ENCODE results near the gene DUS2. TPM values are rescaled to one million over a fixed set of nuclear protein-coding genes. Genes with fewer than 3 reads are reported as not detected.

DUS2 gene
- total RNA-seq, 1 experiment from 2014 or later, result 23.7 TPM

DNA sequence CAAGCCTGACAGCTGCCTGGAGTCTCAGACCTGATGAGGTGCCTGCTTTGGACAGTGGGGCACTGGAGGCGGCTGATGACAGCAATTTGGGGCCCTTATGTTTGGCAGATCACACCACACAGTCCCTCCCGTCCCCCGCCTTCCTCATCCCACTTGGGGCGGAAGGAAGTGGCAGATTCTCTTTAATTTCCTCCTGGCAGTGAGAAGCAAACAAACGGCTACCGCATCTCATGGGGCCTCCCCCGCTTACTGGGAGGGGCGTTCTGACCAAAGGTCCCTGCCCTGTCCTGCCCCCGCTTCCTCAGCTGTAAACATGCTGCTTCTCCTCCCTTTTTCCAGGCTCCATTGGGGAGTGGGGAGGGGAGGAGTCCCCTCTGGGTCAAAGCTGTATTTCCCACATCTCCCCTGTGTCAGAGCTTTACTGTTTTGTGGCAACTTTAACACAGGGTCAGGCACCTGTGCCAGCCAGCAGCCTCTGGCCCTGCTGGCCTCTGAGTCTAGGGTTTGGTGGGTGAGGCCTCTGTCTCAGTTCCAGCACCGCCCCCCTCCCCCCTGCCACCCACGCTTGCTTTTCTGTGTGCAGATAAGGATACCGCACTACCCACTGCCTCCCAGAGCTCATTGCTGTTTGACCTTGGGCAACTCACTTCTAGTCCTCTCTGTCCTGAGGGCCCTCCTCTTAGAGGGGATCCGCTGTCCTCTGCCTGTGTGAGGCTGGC lies 56.7 kb downstream of the DUS2 start:
- Histone ChIP-seq H3K4me2 (ENCODE audit: low read depth, low read length, poor library complexity, severe bottlenecking) (no peak overlapping the region), H2AFZ (ENCODE audit: low read length) (no peak overlapping the region)

DNA sequence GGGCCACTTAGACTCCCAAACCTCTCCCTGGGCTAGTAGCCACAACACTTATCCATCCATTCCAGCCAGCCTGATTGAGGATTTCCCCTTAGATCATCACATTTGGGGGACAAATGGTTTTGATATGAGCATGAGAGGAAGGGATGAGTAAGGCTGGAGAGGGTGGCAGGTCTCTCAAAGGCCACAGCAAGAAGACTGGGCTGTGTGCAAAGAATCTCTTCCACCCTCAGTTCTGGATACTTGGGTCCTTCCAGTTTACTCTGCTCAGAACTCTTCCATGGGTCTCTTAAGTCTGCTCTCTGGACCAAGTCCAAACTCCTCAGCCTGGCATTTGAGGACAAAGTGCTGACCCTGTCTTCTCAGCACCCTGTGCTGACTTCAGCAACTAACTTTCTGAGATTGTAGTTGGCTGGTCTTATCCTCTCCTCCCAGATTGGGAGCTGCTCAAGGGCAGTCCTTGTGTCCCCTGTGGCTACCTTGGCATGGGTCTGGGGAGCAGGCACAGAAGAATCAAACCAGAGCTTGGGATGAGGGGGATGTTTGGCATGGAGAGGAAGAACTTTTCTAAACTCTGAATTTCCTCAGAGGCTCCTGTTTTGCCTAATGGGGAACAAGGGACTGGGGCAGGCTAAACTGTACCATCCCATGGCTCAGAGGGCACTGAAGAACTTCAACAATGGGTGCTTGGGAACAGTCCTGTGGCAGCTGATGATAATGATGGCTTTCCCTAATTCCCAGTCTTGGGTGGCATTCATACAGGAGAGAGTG lies 59.0 kb downstream of the DUS2 start:
- no peak overlapping the region for H2AFZ ChIP-seq (ENCODE audit: low read length)
- H3K4me2 ChIP-seq (ENCODE audit: low read depth, low read length, poor library complexity, severe bottlenecking), result no peak overlapping the region
- H3K79me2 ChIP-seq (ENCODE audit: low read length), result peaks cover 15% of the 10 kb centered on the region
- H3K27ac ChIP-seq (ENCODE audit: low read length), result peak overlapping the region; percentile 93
- H3K36me3 ChIP-seq (ENCODE audit: insufficient read depth, low read length), result 0 out of 2 replicates have a peak, but pooled peaks cover 3% of the 10 kb centered on the region
- H3K9me3 ChIP-seq (ENCODE audit: low read length), result no peaks in the 10 kb centered on the region
- H4K20me1 ChIP-seq (ENCODE audit: insufficient read depth, low read depth, low read length), result peaks cover 6% of the 10 kb centered on the region
- no peaks in the 10 kb centered on the region for H3K9me2 ChIP-seq (replicated peaks; ENCODE audit: insufficient read depth, low read length)
- peaks cover 59% of the 10 kb centered on the region for H3K4me1 ChIP-seq (ENCODE audit: low read length)
- no peaks in the 10 kb centered on the region for H3K27me3 ChIP-seq (ENCODE audit: low read length)
- H3K4me3 ChIP-seq (ENCODE audit: low read length), result no peak overlapping the region
- peak overlapping the region; percentile 96 for H3K9ac ChIP-seq (ENCODE audit: low read length)
- no peak for DNase-seq

More for the DNA sequence above, 56.7 kb downstream of the DUS2 start:
- Histone ChIP-seq H3K9ac (ENCODE audit: low read length) (peak overlapping the region; percentile 46), H3K4me1 (ENCODE audit: low read length) (peaks cover 65% of the 10 kb centered on the region), H3K27me3 (ENCODE audit: low read length) (no peaks in the 10 kb centered on the region), H3K9me2 (replicated peaks; ENCODE audit: insufficient read depth, low read length) (no peaks in the 10 kb centered on the region), H3K4me3 (ENCODE audit: low read length) (no peak overlapping the region), H3K9me3 (ENCODE audit: low read length) (no peaks in the 10 kb centered on the region), H3K36me3 (ENCODE audit: insufficient read depth, low read length) (peaks cover 17% of the 10 kb centered on the region), H3K27ac (ENCODE audit: low read length) (peak overlapping the region; percentile 79), H4K20me1 (ENCODE audit: insufficient read depth, low read depth, low read length) (no peaks in the 10 kb centered on the region), H3K79me2 (ENCODE audit: low read length) (no peaks in the 10 kb centered on the region)
- no peak for DNase-seq

DNA sequence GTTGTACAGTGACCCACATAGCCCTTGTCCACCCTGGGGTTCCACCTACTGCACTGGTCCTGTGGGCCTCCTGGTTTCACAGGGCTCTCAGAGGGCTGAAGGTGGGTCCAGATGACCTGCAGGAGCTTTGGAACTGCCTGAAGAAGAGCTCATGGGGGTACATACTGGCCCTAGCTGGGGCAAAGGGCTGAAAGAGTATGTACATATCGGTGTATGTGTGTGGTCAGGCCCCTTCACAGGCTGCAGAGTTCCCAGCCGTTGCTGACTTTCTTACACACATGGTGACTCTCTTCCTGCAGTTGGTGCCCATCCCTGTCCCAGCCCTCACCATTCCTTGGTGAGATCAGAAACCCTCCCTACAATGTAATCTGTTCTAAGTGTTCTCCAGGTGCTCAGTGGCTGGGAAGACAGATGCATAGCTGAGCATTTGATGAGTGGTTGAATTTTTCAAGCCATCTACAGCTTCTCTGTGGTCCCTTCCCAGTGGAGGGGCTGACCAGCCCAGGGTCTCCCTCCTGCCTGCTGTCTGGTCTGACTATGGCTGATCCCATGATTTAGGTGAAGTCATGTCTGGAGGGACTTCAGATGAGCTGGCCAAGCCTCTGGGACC lies 59.6 kb downstream of the DUS2 start:
- Histone ChIP-seq H3K79me2 (ENCODE audit: low read length) (peaks cover 22% of the 10 kb centered on the region), H3K4me1 (ENCODE audit: low read length) (peaks cover 66% of the 10 kb centered on the region), H3K9ac (ENCODE audit: low read length) (peak overlapping the region; percentile 96), H3K4me2 (ENCODE audit: low read depth, low read length, poor library complexity, severe bottlenecking) (no peak overlapping the region), H3K9me2 (replicated peaks; ENCODE audit: insufficient read depth, low read length) (no peaks in the 10 kb centered on the region), H3K27ac (ENCODE audit: low read length) (peak overlapping the region; percentile 93), H3K27me3 (ENCODE audit: low read length) (no peaks in the 10 kb centered on the region), H4K20me1 (ENCODE audit: insufficient read depth, low read depth, low read length) (peaks cover 7% of the 10 kb centered on the region), H3K36me3 (ENCODE audit: insufficient read depth, low read length) (0 out of 2 replicates have a peak, but pooled peaks cover 3% of the 10 kb centered on the region), H3K4me3 (ENCODE audit: low read length) (no peak overlapping the region), H2AFZ (ENCODE audit: low read length) (no peak overlapping the region), H3K9me3 (ENCODE audit: low read length) (no peaks in the 10 kb centered on the region)
- no peak for DNase-seq

DNA sequence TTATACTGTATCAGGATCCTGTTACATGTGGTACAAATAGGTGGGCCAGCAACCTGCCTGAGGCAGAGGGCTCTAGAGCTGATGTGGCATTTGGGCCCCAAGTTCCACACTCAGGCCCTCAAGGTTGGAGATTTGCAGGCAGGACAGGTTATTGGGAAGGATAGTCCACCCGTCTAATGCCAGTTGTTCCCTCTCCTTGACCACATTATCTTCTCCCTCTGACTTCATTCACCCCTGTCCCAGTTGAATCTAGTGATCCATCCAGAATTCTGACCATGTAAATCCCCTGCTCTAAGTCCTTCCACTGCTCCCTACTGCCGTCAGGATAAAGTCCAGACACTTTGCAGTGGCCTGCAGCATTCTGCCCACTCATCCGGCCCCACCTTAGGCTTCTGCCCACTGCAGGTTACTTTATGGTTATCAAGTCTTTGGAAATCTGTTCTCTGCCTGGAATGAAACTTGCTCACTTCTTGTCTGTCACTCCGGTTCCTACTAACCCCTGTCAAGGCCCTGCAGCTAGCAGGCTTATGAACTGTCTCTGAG lies 60.2 kb downstream of the DUS2 start:
- peaks cover 7% of the 10 kb centered on the region for H4K20me1 ChIP-seq (ENCODE audit: insufficient read depth, low read depth, low read length)
- peak overlapping the region; percentile 96 for H3K9ac ChIP-seq (ENCODE audit: low read length)
- 0 out of 2 replicates have a peak, but pooled peaks cover 3% of the 10 kb centered on the region for H3K36me3 ChIP-seq (ENCODE audit: insufficient read depth, low read length)
- H3K4me3 ChIP-seq (ENCODE audit: low read length), result no peak overlapping the region
- H3K4me1 ChIP-seq (ENCODE audit: low read length), result peaks cover 67% of the 10 kb centered on the region
- H3K4me2 ChIP-seq (ENCODE audit: low read depth, low read length, poor library complexity, severe bottlenecking), result no peak overlapping the region
- peaks cover 26% of the 10 kb centered on the region for H3K79me2 ChIP-seq (ENCODE audit: low read length)
- H3K27ac ChIP-seq (ENCODE audit: low read length), result peak overlapping the region; percentile 93
- no peaks in the 10 kb centered on the region for H3K27me3 ChIP-seq (ENCODE audit: low read length)
- no peaks in the 10 kb centered on the region for H3K9me3 ChIP-seq (ENCODE audit: low read length)
- no peak for DNase-seq
- H3K9me2 ChIP-seq (replicated peaks; ENCODE audit: insufficient read depth, low read length), result no peaks in the 10 kb centered on the region
- no peak overlapping the region for H2AFZ ChIP-seq (ENCODE audit: low read length)

DNA sequence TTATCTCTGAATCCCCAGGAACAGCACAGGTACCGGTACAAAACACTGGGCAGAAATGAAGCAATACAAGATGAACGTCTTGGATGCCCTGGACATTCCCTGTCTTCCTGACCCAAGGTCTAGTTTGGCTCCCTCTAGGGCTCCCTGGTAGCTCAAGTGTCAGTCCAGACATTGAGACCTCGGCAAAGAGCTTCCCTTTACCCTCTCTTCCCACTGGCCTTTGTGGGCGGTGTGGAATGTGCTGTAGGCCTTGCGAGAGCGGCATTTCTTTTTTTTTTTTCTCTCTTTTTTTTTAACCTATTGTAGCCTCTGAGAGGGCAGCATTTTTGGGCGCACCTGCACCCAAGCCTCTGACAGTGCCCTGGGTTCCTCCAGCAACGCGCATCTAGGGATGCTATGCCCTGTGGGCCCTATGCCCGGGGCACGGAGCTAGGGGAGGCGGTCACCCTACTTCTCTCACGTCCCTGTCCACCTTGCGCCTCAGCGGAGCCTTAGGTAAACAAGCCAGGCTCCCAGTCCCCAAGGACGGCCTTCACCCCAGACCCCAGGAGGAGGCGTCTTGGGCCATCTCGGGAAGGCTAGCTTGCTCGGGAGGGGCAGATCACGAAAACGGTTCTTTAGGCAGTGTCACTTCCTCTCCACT lies 60.9 kb downstream of the DUS2 start:
- H3K9me3 ChIP-seq (ENCODE audit: low read length), result no peaks in the 10 kb centered on the region
- H3K4me2 ChIP-seq (ENCODE audit: low read depth, low read length, poor library complexity, severe bottlenecking), result peak overlapping the region; percentile 94
- peak overlapping the region; percentile 96 for H3K9ac ChIP-seq (ENCODE audit: low read length)

DNA sequence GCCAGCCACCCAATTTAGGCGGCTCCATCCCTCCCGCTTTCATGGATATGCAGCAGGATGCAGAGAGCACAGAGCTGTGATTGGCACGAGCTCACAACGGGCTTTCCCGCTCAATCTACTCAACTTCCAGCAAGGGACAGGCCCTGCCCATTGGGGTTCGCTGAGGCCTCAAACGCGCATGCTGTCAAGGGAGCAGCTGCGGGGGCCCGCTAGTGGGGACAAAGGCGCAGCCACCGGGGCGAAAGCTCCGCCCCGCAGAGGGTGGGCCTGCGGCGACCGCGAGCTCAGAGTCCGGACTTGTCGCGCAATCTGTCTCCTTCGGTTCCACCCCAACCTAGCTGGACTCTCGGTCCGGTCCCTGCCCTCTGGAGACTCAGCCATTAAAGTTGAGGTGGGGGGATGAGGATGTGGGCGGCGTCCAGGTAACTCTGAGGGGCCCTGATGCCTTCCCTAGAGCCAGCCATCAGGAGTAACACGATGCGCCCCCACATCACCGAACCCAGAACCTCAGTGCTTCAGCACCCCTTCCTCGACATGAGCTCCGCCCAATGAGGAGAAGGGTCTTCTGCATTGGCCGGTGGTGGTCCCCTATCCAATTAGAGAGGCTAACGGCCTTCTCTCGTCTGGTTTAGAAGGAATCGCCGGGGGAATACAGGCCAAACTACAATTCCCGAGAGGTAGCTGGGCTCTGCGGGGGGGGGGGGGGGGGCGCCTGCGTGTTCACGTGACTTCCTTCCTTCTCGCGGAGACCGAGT lies 61.6 kb downstream of the DUS2 start:
- DNase-seq, result peak; percentile 96
- peak overlapping the region; percentile 94 for H3K4me2 ChIP-seq (ENCODE audit: low read depth, low read length, poor library complexity, severe bottlenecking)
- peak overlapping the region; percentile 90; the same call in 1 of the 2 replicates for H2AFZ ChIP-seq (ENCODE audit: low read length)
- no peaks in the 10 kb centered on the region for H3K9me2 ChIP-seq (replicated peaks; ENCODE audit: insufficient read depth, low read length)
- peak overlapping the region; percentile 96 for H3K9ac ChIP-seq (ENCODE audit: low read length)
- H3K27ac ChIP-seq (ENCODE audit: low read length), result peak overlapping the region; percentile 93
- H3K4me3 ChIP-seq (ENCODE audit: low read length), result peak overlapping the region; percentile 78
- H3K27me3 ChIP-seq (ENCODE audit: low read length), result no peaks in the 10 kb centered on the region
- no peaks in the 10 kb centered on the region for H3K36me3 ChIP-seq (ENCODE audit: insufficient read depth, low read length)
- peaks cover 14% of the 10 kb centered on the region for H4K20me1 ChIP-seq (ENCODE audit: insufficient read depth, low read depth, low read length)
- H3K4me1 ChIP-seq (ENCODE audit: low read length), result peaks cover 69% of the 10 kb centered on the region
- no peaks in the 10 kb centered on the region for H3K9me3 ChIP-seq (ENCODE audit: low read length)
- H3K79me2 ChIP-seq (ENCODE audit: low read length), result peaks cover 40% of the 10 kb centered on the region

More for the DNA sequence above, 60.9 kb downstream of the DUS2 start:
- peaks cover 69% of the 10 kb centered on the region for H3K4me1 ChIP-seq (ENCODE audit: low read length)
- no peak for DNase-seq
- H4K20me1 ChIP-seq (ENCODE audit: insufficient read depth, low read depth, low read length), result peaks cover 10% of the 10 kb centered on the region
- H3K36me3 ChIP-seq (ENCODE audit: insufficient read depth, low read length), result 0 out of 2 replicates have a peak, but pooled peaks cover 2% of the 10 kb centered on the region
- H2AFZ ChIP-seq (ENCODE audit: low read length), result 0 out of 2 replicates have a peak overlapping the region, but pooled peaks have one; percentile 4
- no peaks in the 10 kb centered on the region for H3K9me2 ChIP-seq (replicated peaks; ENCODE audit: insufficient read depth, low read length)
- peak overlapping the region; percentile 78; the same call in 1 of the 2 replicates for H3K4me3 ChIP-seq (ENCODE audit: low read length)
- H3K79me2 ChIP-seq (ENCODE audit: low read length), result peaks cover 33% of the 10 kb centered on the region
- no peaks in the 10 kb centered on the region for H3K27me3 ChIP-seq (ENCODE audit: low read length)
- H3K27ac ChIP-seq (ENCODE audit: low read length), result peak overlapping the region; percentile 93
